NCI-H2196 treated with DMSO at 0.1 percent for 48 hours (cell line): Measurements from ENCODE around the gene GFY.
A peak's percentile ranks its signal among the peaks of the same experiment; 100 is the strongest.

Experiments used
- DNase-seq: peaks from one replicate; lab custom pipeline; 2025; ENCODE audit not compliant: unreplicated experiment; lab: John Stamatoyannopoulos, UW

GFY gene

GRCh38 chr19:49427855-49428546 is 2.8 kb downstream of the GFY start:
- DNase-seq = no peak

GRCh38 chr19:49428547-49429451 is 3.6 kb downstream of the GFY start:
- DNase-seq = no peak

- DNase-seq = no peak
These were observed 5.0 kb downstream of the GFY start for GRCh38 chr19:49430172-49430677.

- no peak for DNase-seq
These were observed 5.6 kb downstream of the GFY start for GRCh38 chr19:49430678-49431329.

GRCh38 chr19:49431330-49431749 is 6.2 kb downstream of the GFY start:
- no peak for DNase-seq

- DNase-seq = no peak
These were observed 7.2 kb downstream of the GFY start for GRCh38 chr19:49432141-49433073.

GRCh38 chr19:49433240-49433901 is 8.2 kb downstream of the GFY start:
- no peak for DNase-seq

GRCh38 chr19:49434907-49435583 is 9.9 kb downstream of the GFY start:
- no peak for DNase-seq

- DNase-seq = no peak
These were observed 10.5 kb downstream of the GFY start for GRCh38 chr19:49435670-49436069.

- no peak for DNase-seq
These were observed 11.3 kb downstream of the GFY start for GRCh38 chr19:49436381-49437017.

- no peak for DNase-seq
These were observed 12.0 kb downstream of the GFY start for GRCh38 chr19:49437231-49437630.

GRCh38 chr19:49438261-49438660 is 13.1 kb downstream of the GFY start:
- DNase-seq = no peak

GRCh38 chr19:49439836-49440235 is 14.6 kb downstream of the GFY start:
- DNase-seq = no peak

- no peak for DNase-seq
These were observed 15.4 kb downstream of the GFY start for GRCh38 chr19:49440439-49441209.

GRCh38 chr19:49441210-49441959 is 16.2 kb downstream of the GFY start, which contains the start of gene SLC17A7:
SLC17A7 (minus strand) TSS chr19:49441527; CDS start chr19:49441379, 148 bp downstream.
- DNase-seq = peak; percentile 21

- DNase-seq = no peak
These were observed 16.8 kb downstream of the GFY start for GRCh38 chr19:49441960-49442350.

GRCh38 chr19:49442354-49442753 is 17.2 kb downstream of the GFY start:
- peak; percentile 55 for DNase-seq
